GM21737 (cell line): ENCODE results near the gene C4B.
"Not testable (repeated sequence)": the region's sequence is repeated elsewhere in the genome, so short reads cannot be mapped to it uniquely, and the experiment has no call there.

Experiments
- ATAC-seq: cut with Tn5 transposase; IDR thresholded peaks from one replicate; pipeline ENCODE4 v1.9.1; 2021; ENCODE audit warnings: mild to moderate bottlenecking, moderate library complexity; ENCODE audit not compliant: unreplicated experiment

C4B gene

GRCh38 chr6:31980998-31981397 lies 33.6 kb upstream of the C4B start:
- ATAC-seq, result not testable (repeated sequence)

- ATAC-seq, result not testable (repeated sequence)
These were observed 32.9 kb upstream of the C4B start, which contains the start of gene C4A for GRCh38 chr6:31981744-31982143. TSS of gene C4A (plus strand) at chr6:31982057. CDS start at chr6:31982108, 51 bp downstream.

- ATAC-seq, result not testable (repeated sequence)
These were observed 25.2 kb upstream of the C4B start for GRCh38 chr6:31989363-31989762.

GRCh38 chr6:31994421-31994820 lies 20.2 kb upstream of the C4B start:
- not testable (repeated sequence) for ATAC-seq

GRCh38 chr6:31996385-31996784 lies 18.2 kb upstream of the C4B start:
- ATAC-seq, result not testable (repeated sequence)

GRCh38 chr6:32002546-32003268 lies 11.9 kb upstream of the C4B start:
- ATAC-seq, result not testable (repeated sequence)

- not testable (repeated sequence) for ATAC-seq
These were observed 11.3 kb upstream of the C4B start for GRCh38 chr6:32003301-32003700.

GRCh38 chr6:32004393-32004792 lies 10.2 kb upstream of the C4B start:
- ATAC-seq, result not testable (repeated sequence)

GRCh38 chr6:32004864-32005537 lies 9.6 kb upstream of the C4B start:
- not testable (repeated sequence) for ATAC-seq

GRCh38 chr6:32005538-32005880 lies 9.1 kb upstream of the C4B start:
- ATAC-seq, result not testable (repeated sequence)

GRCh38 chr6:32005991-32006529 lies 8.5 kb upstream of the C4B start:
- not testable (repeated sequence) for ATAC-seq

- not testable (repeated sequence) for ATAC-seq
These were observed 7.5 kb upstream of the C4B start for GRCh38 chr6:32007086-32007485.

- not testable (repeated sequence) for ATAC-seq
These were observed 6.6 kb upstream of the C4B start for GRCh38 chr6:32008037-32008436.

GRCh38 chr6:32008616-32009015 lies 6.0 kb upstream of the C4B start:
- not testable (repeated sequence) for ATAC-seq

GRCh38 chr6:32009537-32009936 lies 5.1 kb upstream of the C4B start:
- not testable (repeated sequence) for ATAC-seq

GRCh38 chr6:32010856-32011530 lies 3.6 kb upstream of the C4B start:
- ATAC-seq, result not testable (repeated sequence)

- ATAC-seq, result not testable (repeated sequence)
These were observed 1.5 kb upstream of the C4B start for GRCh38 chr6:32012941-32013617.

GRCh38 chr6:32013738-32014137 lies 857 bp upstream of the C4B start:
- ATAC-seq, result not testable (repeated sequence)

GRCh38 chr6:32022100-32022499 lies 7.5 kb downstream of the C4B start:
- not testable (repeated sequence) for ATAC-seq

- ATAC-seq, result not testable (repeated sequence)
These were observed 14.0 kb downstream of the C4B start for GRCh38 chr6:32028631-32029030.

- ATAC-seq, result not testable (repeated sequence)
These were observed 15.0 kb downstream of the C4B start for GRCh38 chr6:32029553-32029952.
